Activated naive CD4-positive, alpha-beta T cell (primary cell): ENCODE results near the gene DNMT3A.
"Not testable (repeated sequence)": the region's sequence is repeated elsewhere in the genome, so short reads cannot be mapped to it uniquely, and the experiment has no call there.

Source experiments
- DNase-seq, 4 experiments: peaks; one replicate each; lab custom pipeline; 2025; lab: John Stamatoyannopoulos, UW

DNMT3A gene

GRCh38 chr2:25234738-25235137, 107.0 kb downstream of the DNMT3A start:
- no peak for DNase-seq

GRCh38 chr2:25233916-25234605, 107.7 kb downstream of the DNMT3A start:
- no peak for DNase-seq

- no peak for DNase-seq
These were observed 109.4 kb downstream of the DNMT3A start for GRCh38 chr2:25232248-25232825.

- no peak for DNase-seq
These were observed 110.8 kb downstream of the DNMT3A start for GRCh38 chr2:25230948-25231311.

GRCh38 chr2:25230198-25230947, 111.4 kb downstream of the DNMT3A start:
- DNase-seq = no peak

GRCh38 chr2:25229279-25230197, 112.2 kb downstream of the DNMT3A start:
- DNase-seq = no peak

GRCh38 chr2:25228848-25229278, 112.9 kb downstream of the DNMT3A start:
- DNase-seq = no peak

GRCh38 chr2:25227576-25227975, 114.1 kb downstream of the DNMT3A start:
- DNase-seq = no peak

- no peak for DNase-seq
These were observed 114.9 kb downstream of the DNMT3A start for GRCh38 chr2:25226827-25227226.

GRCh38 chr2:25222477-25223121, 119.1 kb downstream of the DNMT3A start:
- DNase-seq = no peak

GRCh38 chr2:25221579-25221978, 120.1 kb downstream of the DNMT3A start:
- DNase-seq = no peak

GRCh38 chr2:25220313-25220712, 121.4 kb downstream of the DNMT3A start:
- no peak for DNase-seq

- no peak for DNase-seq
These were observed 122.1 kb downstream of the DNMT3A start for GRCh38 chr2:25219621-25220020.

- DNase-seq = no peak
These were observed 123.6 kb downstream of the DNMT3A start for GRCh38 chr2:25218100-25218499.

GRCh38 chr2:25215948-25216679, 125.6 kb downstream of the DNMT3A start:
- DNase-seq = peak; percentile 29 to 85 (median 66)

- no peak for DNase-seq
These were observed 126.5 kb downstream of the DNMT3A start for GRCh38 chr2:25215232-25215631.

- DNase-seq = no peak
These were observed 128.5 kb downstream of the DNMT3A start for GRCh38 chr2:25213229-25213628.

- not testable (repeated sequence) for DNase-seq
These were observed 130.8 kb downstream of the DNMT3A start for GRCh38 chr2:25210923-25211322.

GRCh38 chr2:25207078-25207545, 134.6 kb downstream of the DNMT3A start:
- DNase-seq = no peak

GRCh38 chr2:25204190-25204838, 137.4 kb downstream of the DNMT3A start:
- DNase-seq = no peak
